ENCODE data around the gene UBXN10.

DNA sequence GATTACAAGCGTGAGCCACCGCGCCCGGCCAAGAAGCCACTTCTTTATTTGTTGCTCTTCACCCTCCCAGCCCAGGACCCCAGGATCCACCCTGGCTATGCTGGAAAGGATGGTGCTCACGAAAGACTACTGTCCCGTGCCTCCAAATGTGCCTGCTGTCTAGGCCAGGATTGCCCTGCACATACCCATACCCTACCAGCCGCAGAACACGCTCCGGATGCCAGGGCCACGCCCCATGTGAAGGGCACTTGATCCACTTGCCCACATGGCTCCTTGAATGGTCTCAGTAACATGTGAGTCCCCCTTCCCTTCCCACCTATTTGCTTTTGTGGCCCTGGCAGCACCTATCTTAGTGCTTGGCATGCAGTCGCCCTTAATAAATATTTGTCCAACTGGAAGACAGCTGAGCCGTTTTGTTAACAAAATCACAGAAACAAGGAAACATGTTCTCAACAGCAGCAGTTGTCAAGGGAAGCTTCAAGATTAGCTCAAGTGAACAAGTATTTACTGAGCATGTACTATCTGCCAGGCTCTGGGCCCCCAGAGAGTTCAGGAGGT lies 13.8 kb upstream of the UBXN10 start:
- TF ChIP-seq, protein P1, sequence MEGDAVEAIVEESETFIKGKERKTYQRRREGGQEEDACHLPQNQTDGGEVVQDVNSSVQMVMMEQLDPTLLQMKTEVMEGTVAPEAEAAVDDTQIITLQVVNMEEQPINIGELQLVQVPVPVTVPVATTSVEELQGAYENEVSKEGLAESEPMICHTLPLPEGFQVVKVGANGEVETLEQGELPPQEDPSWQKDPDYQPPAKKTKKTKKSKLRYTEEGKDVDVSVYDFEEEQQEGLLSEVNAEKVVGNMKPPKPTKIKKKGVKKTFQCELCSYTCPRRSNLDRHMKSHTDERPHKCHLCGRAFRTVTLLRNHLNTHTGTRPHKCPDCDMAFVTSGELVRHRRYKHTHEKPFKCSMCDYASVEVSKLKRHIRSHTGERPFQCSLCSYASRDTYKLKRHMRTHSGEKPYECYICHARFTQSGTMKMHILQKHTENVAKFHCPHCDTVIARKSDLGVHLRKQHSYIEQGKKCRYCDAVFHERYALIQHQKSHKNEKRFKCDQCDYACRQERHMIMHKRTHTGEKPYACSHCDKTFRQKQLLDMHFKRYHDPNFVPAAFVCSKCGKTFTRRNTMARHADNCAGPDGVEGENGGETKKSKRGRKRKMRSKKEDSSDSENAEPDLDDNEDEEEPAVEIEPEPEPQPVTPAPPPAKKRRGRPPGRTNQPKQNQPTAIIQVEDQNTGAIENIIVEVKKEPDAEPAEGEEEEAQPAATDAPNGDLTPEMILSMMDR (IDR thresholded peaks at IDR 0.05) = no peak
- TF ChIP-seq POLR2A (IDR thresholded peaks at IDR 0.05; ENCODE audit: low read depth) = no peak
- TF ChIP-seq EP300 (IDR thresholded peaks at IDR 0.05) = no peak

Measured in esophagus muscularis mucosa (tissue), 4 donors.